SK-N-SH (cell line): ENCODE data around the gene MAPKBP1. TPM values are rescaled to one million over a fixed set of nuclear protein-coding genes. Genes with fewer than 3 reads are reported as not detected.

Source experiments
- CTCF ChIA-PET: fragments of 300-600, 350-600 bp; formaldehyde crosslinking; extraction: SDS; loops from one replicate; lab custom pipeline; 2021; lab: Yijun Ruan, JAX
- POLR2A ChIA-PET: fragments of 350-600 bp; sonication (Branson Sonifier 250); formaldehyde crosslinking; extraction: SDS; loops from one replicate; lab custom pipeline; 2020; ENCODE audit warnings: antibody characterized with exemption, inconsistent platforms; lab: Yijun Ruan, JAX
- DNase-seq: peaks from one replicate; pipeline ENCODE4 v3.0.0; 2012
- H2AFZ ChIP-seq: fragments of 200-600 bp; sonication (generic); 2 replicates; pipeline ENCODE4 v1.8.1; 2016; ENCODE audit warnings: antibody characterized with exemption, mild to moderate bottlenecking, low read depth
- H3F3A ChIP-seq: fragments of 200-600 bp; sonication (generic); replicated peaks from 2 replicates; pipeline ENCODE3; 2016; ENCODE audit warnings: antibody characterized with exemption, mild to moderate bottlenecking; ENCODE audit not compliant: insufficient read depth
- H3K27ac ChIP-seq, 2 experiments: fragments of 200-500 bp in 1 of 2; fragments of 200-600 bp in 1 of 2; sonication (Bioruptor generic) in 1 of 2; sonication (generic), shearing (Covaris generic) in 1 of 2; 2 replicates each; pipeline versions ENCODE4 v1.5.1 to v1.6.1; 2014 to 2016; ENCODE audit warnings: low read depth in 2 of 2, inconsistent platforms in 1 of 2, low read length in 1 of 2, mild to moderate bottlenecking in 1 of 2, mixed read lengths in 1 of 2
- H3K27me3 ChIP-seq: fragments of 200-600 bp; sonication (generic), shearing (Covaris generic); 2 replicates; pipeline ENCODE4 v1.6.1; 2016; ENCODE audit warnings: mixed run types; ENCODE audit not compliant: insufficient read depth
- H3K36me3 ChIP-seq, 2 experiments: fragments of 200-500 bp in 1 of 2; fragments of 200-600 bp in 1 of 2; sonication (Bioruptor generic) in 1 of 2; sonication (generic) in 1 of 2; replicated peaks in 1 of 2; 2 replicates each; pipeline versions ENCODE3 to v1.5.1; 2014 to 2016; ENCODE audit warnings: low read length in 1 of 2, mild to moderate bottlenecking in 1 of 2; ENCODE audit not compliant: insufficient read depth in 2 of 2, control insufficient read depth in 1 of 2
- H3K4me1 ChIP-seq, 2 experiments: fragments of 200-500 bp in 1 of 2; fragments of 200-600 bp in 1 of 2; sonication (Bioruptor generic) in 1 of 2; sonication (generic), shearing (Covaris generic) in 1 of 2; 2 replicates each; pipeline versions ENCODE4 v1.5.1 to v1.6.1; 2014 to 2016; ENCODE audit warnings: low read depth in 1 of 2, low read length in 1 of 2, mixed run types in 1 of 2; ENCODE audit not compliant: insufficient read depth in 2 of 2, control insufficient read depth in 1 of 2
- H3K4me2 ChIP-seq: fragments of 200-600 bp; sonication (generic), shearing (Covaris generic); 2 replicates; pipeline ENCODE4 v1.6.1; 2017; ENCODE audit warnings: mixed run types
- H3K4me3 ChIP-seq, 2 experiments: fragments of 200-500 bp in 1 of 2; fragments of 200-600 bp in 1 of 2; sonication (Bioruptor generic) in 1 of 2; sonication (generic), shearing (Covaris generic) in 1 of 2; 2 replicates each; pipeline versions ENCODE4 v1.5.1 to v1.8.1; 2014 to 2016; ENCODE audit warnings: low read depth in 2 of 2, inconsistent platforms in 1 of 2, low read length in 1 of 2, mild to moderate bottlenecking in 1 of 2, mixed read lengths in 1 of 2, moderate library complexity in 1 of 2
- H3K79me2 ChIP-seq: fragments of 200-600 bp; sonication (generic); 2 replicates; pipeline ENCODE4 v1.8.1; 2017; ENCODE audit warnings: mild to moderate bottlenecking; ENCODE audit not compliant: insufficient read depth
- H3K9ac ChIP-seq: fragments of 200-600 bp; sonication (generic); 2 replicates; pipeline ENCODE4 v1.6.1; 2017; ENCODE audit warnings: mixed run types
- H3K9me2 ChIP-seq: fragments of 200-600 bp; sonication (generic); 2 replicates; pipeline ENCODE4 v1.6.1; 2017; ENCODE audit warnings: mixed run types
- H3K9me3 ChIP-seq: fragments of 200-600 bp; sonication (generic); 2 replicates; pipeline ENCODE4 v1.6.1; 2017; ENCODE audit warnings: mixed run types, mild to moderate bottlenecking, moderate library complexity
- H4K20me1 ChIP-seq: fragments of 200-600 bp; sonication (generic); 2 replicates; pipeline ENCODE4 v1.6.1; 2017; ENCODE audit warnings: mild to moderate bottlenecking, mixed run types; ENCODE audit not compliant: insufficient read depth
- CHD2 ChIP-seq: fragments of 150-350 bp; IDR thresholded peaks from 2 replicates; pipeline ENCODE4 v1.6.1; 2018; ENCODE audit warnings: low read length; ENCODE audit not compliant: partially characterized antibody
- ELF1 ChIP-seq: IDR thresholded peaks from 2 replicates; pipeline ENCODE4 v1.4.0; 2012
- EP300 ChIP-seq, 2 experiments: IDR thresholded peaks; 2 replicates each; pipeline versions ENCODE4 v1.4.0 to v1.6.1; 2012; ENCODE audit warnings: borderline replicate concordance in 1 of 2, low read depth in 1 of 2, low read length in 1 of 2
- EZH2phosphoT487 ChIP-seq: fragments of 200-600 bp; sonication (generic); IDR thresholded peaks from 2 replicates; pipeline ENCODE4 v1.6.1; 2017; ENCODE audit warnings: low read depth, mixed run types, mild to moderate bottlenecking, antibody characterized with exemption, moderate library complexity, borderline replicate concordance
- FOXM1 ChIP-seq: IDR thresholded peaks from 2 replicates; pipeline ENCODE4 v1.4.0; 2012; ENCODE audit warnings: low read depth, mild to moderate bottlenecking
- GABPA ChIP-seq: IDR thresholded peaks from 2 replicates; pipeline ENCODE4 v1.4.0; 2012; ENCODE audit warnings: low read depth, mild to moderate bottlenecking
- IRF3 ChIP-seq: fragments of 150-350 bp; IDR thresholded peaks from 2 replicates; pipeline ENCODE4 v1.6.1; 2016; ENCODE audit warnings: mild to moderate bottlenecking, low read depth, low read length
- MEF2A ChIP-seq: IDR thresholded peaks from 2 replicates; pipeline ENCODE4 v1.4.0; 2012; ENCODE audit warnings: low read depth, borderline replicate concordance
- NFIC ChIP-seq: IDR thresholded peaks from 2 replicates; pipeline ENCODE4 v1.4.0; 2012; ENCODE audit warnings: borderline replicate concordance
- NRF1 ChIP-seq: IDR thresholded peaks from 2 replicates; pipeline ENCODE4 v1.6.1; 2012; ENCODE audit warnings: low read depth, mild to moderate bottlenecking, low read length
- PBX3 ChIP-seq: IDR thresholded peaks from 2 replicates; pipeline ENCODE4; 2012
- POLR2AphosphoS5 ChIP-seq: IDR thresholded peaks from 2 replicates; pipeline ENCODE4 v1.6.1; 2012; ENCODE audit warnings: low read depth, low read length
- RAD21 ChIP-seq: IDR thresholded peaks from 2 replicates; pipeline ENCODE4 v1.6.1; 2012; ENCODE audit warnings: mild to moderate bottlenecking, low read length
- RCOR1 ChIP-seq: fragments of 150-350 bp; IDR thresholded peaks from 2 replicates; pipeline ENCODE4 v1.6.1; 2017; ENCODE audit warnings: antibody characterized with exemption, low read length
- REST ChIP-seq: IDR thresholded peaks from 2 replicates; pipeline ENCODE4 v1.6.1; 2012; ENCODE audit warnings: mild to moderate bottlenecking, low read depth, low read length, moderate library complexity
- RXRA ChIP-seq: IDR thresholded peaks from 2 replicates; pipeline ENCODE4 v1.4.0; 2012; ENCODE audit warnings: low read depth, mild to moderate bottlenecking, borderline replicate concordance
- SMC3 ChIP-seq: IDR thresholded peaks from 2 replicates; pipeline ENCODE4 v1.6.1; 2012; ENCODE audit warnings: low read depth, low read length, improper control_type of control experiment
- TCF12 ChIP-seq: IDR thresholded peaks from 2 replicates; pipeline ENCODE4 v1.4.0; 2012
- USF2 ChIP-seq: fragments of 150-350 bp; IDR thresholded peaks from 2 replicates; pipeline ENCODE4 v1.6.1; 2017; ENCODE audit warnings: antibody characterized with exemption, low read length, low read depth, borderline replicate concordance
- WGBS: methylation state at CpG from one replicate; pipeline ENCODE4 v1.1.6; 2017; ENCODE audit warnings: low lambda C conversion rate; 5-methylcytosine and 5-hydroxymethylcytosine counted together
- polyA plus RNA-seq, 3 experiments: library from polyadenylated mRNA; depleted of rRNA; stranded (reverse); fragments of >200 nt; gene quantifications; 2 replicates each; pipeline ENCODE4 v1.2.3, GENCODE V29; 2012

Gene MAPKBP1
- polyA plus RNA-seq, 1 of the 3 experiments (the other 2 are of a cell fraction): 5.2 TPM

GRCh38 chr15:41794081-41794480 lies 19.8 kb downstream of the MAPKBP1 start:
- CTCF ChIA-PET: interaction anchor here (1.0 to 6.4 kb wide), 7 partner anchors 11 to 22 kb away, joined by 3 to 36 read pairs (median 4); no protein-coding TSS in a partner anchor
- no peaks in the 10 kb centered on the region for H3K9me3 ChIP-seq
- H3K4me2 ChIP-seq: no peak overlapping the region
- no peaks in the 10 kb centered on the region for H3K36me3 ChIP-seq
- H3K4me3 ChIP-seq: no peak overlapping the region
- DNase-seq: no peak
- H3K79me2 ChIP-seq: peaks cover 47% of the 10 kb centered on the region
- peaks cover 31 to 51% of the 10 kb centered on the region in 2 experiments for H3K4me1 ChIP-seq
- H3F3A ChIP-seq: no peaks in the 10 kb centered on the region
- no peaks in the 10 kb centered on the region for H3K9me2 ChIP-seq
- H3K27me3 ChIP-seq: no peaks in the 10 kb centered on the region
- POLR2A ChIA-PET: no interaction called here
- TF ChIP-seq NRF1 (no peak), IRF3 (no peak), POLR2AphosphoS5 (no peak), FOXM1 (no peak)
- TF ChIP-seq, all 33 proteins: peak for 0
- Histone ChIP-seq H4K20me1 (no peaks in the 10 kb centered on the region), H3K27ac (no peak overlapping the region), H2AFZ (no peak overlapping the region), H3K9ac (no peak overlapping the region)
- 86% methylated on average over 4 of the region's 4 CpGs for WGBS

GRCh38 chr15:41795996-41796856 lies 21.9 kb downstream of the MAPKBP1 start:
- H3K27ac ChIP-seq: peak overlapping the region; percentile 74 to 77
- DNase-seq: peak; percentile 42
- H3K9ac ChIP-seq: no peak overlapping the region; the same call in 1 of the 2 replicates
- peaks cover 43% of the 10 kb centered on the region for H3K79me2 ChIP-seq
- peaks cover 0 to 10% of the 10 kb centered on the region in 2 experiments for H3K36me3 ChIP-seq
- POLR2A ChIA-PET: interaction anchor here (0.8 to 1.1 kb wide), 2 partner anchors 22 to 339 kb away, joined by 3 read pairs; partner anchors contain the start of gene MAPKBP1
- H3K27me3 ChIP-seq: no peaks in the 10 kb centered on the region
- no peaks in the 10 kb centered on the region for H3K9me2 ChIP-seq
- no peaks in the 10 kb centered on the region for H3F3A ChIP-seq
- H3K9me3 ChIP-seq: no peaks in the 10 kb centered on the region
- peak overlapping the region; percentile 64 for H2AFZ ChIP-seq
- 0 out of 4 replicates have a peak overlapping the region, but pooled peaks of 1 of the 2 experiments have one; percentile 14 for H3K4me3 ChIP-seq
- CTCF ChIA-PET: interaction anchor here (1.2 to 6.4 kb wide), 3 partner anchors 16 to 238 kb away, joined by 3 to 36 read pairs (median 4); no protein-coding TSS in a partner anchor
- H4K20me1 ChIP-seq: no peaks in the 10 kb centered on the region
- WGBS: 68% methylated on average over 10 of the region's 10 CpGs
- peaks cover 23 to 35% of the 10 kb centered on the region in 2 experiments for H3K4me1 ChIP-seq
- H3K4me2 ChIP-seq: peak overlapping the region; percentile 60
- TF ChIP-seq EZH2phosphoT487 (no peak), GABPA (peak; percentile 14; the same call in 1 of the 2 replicates), POLR2AphosphoS5 (no peak), TCF12 (peak; percentile 84), RXRA (no peak), NRF1 (no peak), NFIC (peak; percentile 51), EP300 (IDR thresholded peaks at IDR 0.05; ENCODE audit: borderline replicate concordance in 1 of 2, low read depth in 1 of 2, low read length in 1 of 2) (no peak), PBX3 (peak; percentile 26; the same call in 1 of the 2 replicates), REST (no peak), MEF2A (no peak), ELF1 (0 out of 2 replicates have a peak, but pooled peaks have one; percentile 37), FOXM1 (no peak), USF2 (no peak), RAD21 (no peak), SMC3 (no peak), CHD2 (peak; percentile 9), RCOR1 (0 out of 2 replicates have a peak, but pooled peaks have one; percentile 9)
